HepG2 (cell line): ENCODE results near the gene MYLK.

ENCODE experiments used
- SMAD9 ChIP-seq: sonication (generic); formaldehyde crosslinking; IDR thresholded peaks from 2 replicates; pipeline ENCODE4 v1.5.1; 2020; ENCODE audit warnings: mild to moderate bottlenecking, missing genetic modification reagents
- ZNF225 ChIP-seq: sonication (generic); formaldehyde crosslinking; IDR thresholded peaks from 2 replicates; pipeline ENCODE4 v1.4.0; 2020; ENCODE audit warnings: mild to moderate bottlenecking, missing genetic modification reagents

DNA sequence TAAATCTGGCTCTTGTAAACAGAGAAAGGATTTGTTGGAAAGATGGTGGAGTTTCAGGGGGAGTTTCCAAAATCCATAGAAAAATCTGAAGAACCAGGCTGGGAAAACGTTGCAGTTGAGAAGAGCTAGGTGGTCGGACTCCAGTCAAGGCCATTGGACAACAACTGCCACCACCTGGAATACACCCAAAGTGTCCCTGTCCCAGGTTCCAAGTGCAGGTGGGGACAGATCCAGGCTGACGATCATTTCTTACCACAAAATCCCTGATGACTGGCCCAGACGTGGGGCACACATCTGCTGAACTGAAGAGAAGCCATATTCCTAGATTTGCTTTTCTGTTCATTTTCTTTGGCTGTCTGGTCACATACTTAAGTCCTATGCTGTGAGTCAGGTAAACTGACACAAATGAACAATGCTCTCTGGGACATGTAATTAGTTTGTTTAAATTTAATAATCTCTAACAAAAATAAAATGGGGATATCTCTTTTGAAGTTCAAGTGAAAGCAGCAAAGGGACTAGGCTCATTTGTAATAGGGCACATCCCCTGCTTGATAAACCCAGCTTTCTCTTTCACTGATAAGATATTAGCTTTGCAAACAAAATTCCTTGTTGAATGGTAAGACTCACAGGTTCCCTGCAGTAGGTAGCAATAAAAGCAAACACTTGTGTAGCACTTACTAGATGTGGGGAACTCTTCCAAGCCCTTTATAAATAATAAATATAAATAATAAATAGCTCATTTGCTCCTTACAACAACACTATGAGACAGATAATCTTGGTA, 88.5 kb downstream of the MYLK start:
- no peak for TF ChIP-seq SMAD9
- no peak for TF ChIP-seq ZNF225
